ENCODE measurements around the gene COL27A1. TPM values are rescaled to one million over a fixed set of nuclear protein-coding genes. Genes with fewer than 3 reads are reported as not detected.

Gene COL27A1
- total RNA-seq, 1 donor from 2014 or later: 13.7 TPM

GRCh38 chr9:114291886-114292590 is 136.7 kb downstream of the COL27A1 start:
- ATAC-seq: no peak
- H3K4me1 ChIP-seq: peaks cover 4% of the 10 kb centered on the region
- no peak overlapping the region for H3K27ac ChIP-seq
- peak; percentile 8 for DNase-seq
- intact Hi-C loops (cut with DNase I): no loop called here
- no peaks in the 10 kb centered on the region for H3K27me3 ChIP-seq
- TF ChIP-seq, protein P1, sequence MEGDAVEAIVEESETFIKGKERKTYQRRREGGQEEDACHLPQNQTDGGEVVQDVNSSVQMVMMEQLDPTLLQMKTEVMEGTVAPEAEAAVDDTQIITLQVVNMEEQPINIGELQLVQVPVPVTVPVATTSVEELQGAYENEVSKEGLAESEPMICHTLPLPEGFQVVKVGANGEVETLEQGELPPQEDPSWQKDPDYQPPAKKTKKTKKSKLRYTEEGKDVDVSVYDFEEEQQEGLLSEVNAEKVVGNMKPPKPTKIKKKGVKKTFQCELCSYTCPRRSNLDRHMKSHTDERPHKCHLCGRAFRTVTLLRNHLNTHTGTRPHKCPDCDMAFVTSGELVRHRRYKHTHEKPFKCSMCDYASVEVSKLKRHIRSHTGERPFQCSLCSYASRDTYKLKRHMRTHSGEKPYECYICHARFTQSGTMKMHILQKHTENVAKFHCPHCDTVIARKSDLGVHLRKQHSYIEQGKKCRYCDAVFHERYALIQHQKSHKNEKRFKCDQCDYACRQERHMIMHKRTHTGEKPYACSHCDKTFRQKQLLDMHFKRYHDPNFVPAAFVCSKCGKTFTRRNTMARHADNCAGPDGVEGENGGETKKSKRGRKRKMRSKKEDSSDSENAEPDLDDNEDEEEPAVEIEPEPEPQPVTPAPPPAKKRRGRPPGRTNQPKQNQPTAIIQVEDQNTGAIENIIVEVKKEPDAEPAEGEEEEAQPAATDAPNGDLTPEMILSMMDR (IDR thresholded peaks at IDR 0.05): no peak
- no peak overlapping the region for H3K4me3 ChIP-seq
- no peaks in the 10 kb centered on the region for H3K36me3 ChIP-seq
- no peaks in the 10 kb centered on the region for H3K9me3 ChIP-seq

DNA sequence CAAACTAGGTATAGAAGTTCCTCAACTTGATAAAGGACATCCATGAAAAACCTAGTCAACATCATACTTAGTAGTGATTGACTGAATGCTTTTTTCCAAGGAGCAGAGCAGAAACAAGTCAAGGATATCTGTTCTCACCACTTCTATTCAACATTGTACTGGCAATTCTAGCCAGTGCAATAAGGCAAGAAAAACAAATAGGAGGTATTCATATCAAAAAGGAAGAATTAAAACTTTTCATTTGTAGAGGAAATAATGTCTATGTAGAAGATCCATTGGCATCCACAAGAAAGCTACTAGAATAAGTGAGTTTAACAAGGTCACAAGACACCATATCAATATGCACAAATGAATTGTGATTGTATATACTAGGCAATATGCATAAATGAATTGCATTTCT is 139.3 kb downstream of the COL27A1 start:
- H3K27me3 ChIP-seq: no peaks in the 10 kb centered on the region
- H3K4me3 ChIP-seq: no peak overlapping the region
- intact Hi-C loops (cut with DNase I): no loop called here
- no peaks in the 10 kb centered on the region for H3K4me1 ChIP-seq
- no peaks in the 10 kb centered on the region for H3K9me3 ChIP-seq
- H3K27ac ChIP-seq: no peak overlapping the region
- DNase-seq (no peak), ATAC-seq (no peak)
- TF ChIP-seq, protein P1 (IDR thresholded peaks at IDR 0.05): no peak
- H3K36me3 ChIP-seq: peaks cover 5% of the 10 kb centered on the region

DNA sequence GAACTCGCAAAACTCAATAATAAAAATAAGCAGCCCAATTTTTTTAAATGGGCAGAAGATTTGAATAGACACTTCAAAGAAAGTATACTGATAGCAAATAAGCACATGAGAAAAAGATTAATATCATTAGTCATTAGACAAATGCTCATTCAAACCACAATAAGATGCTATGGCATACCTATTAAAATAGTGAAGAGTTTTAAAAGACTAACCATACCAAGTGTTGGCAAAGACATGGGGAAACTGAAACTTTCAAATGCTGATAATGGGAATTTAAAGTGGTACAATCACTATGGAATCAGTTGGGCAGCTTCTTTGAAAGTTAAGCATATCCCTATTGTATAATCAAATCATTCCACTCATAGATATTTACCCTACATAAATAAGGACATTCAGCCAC is 141.0 kb downstream of the COL27A1 start:
- H3K9me3 ChIP-seq: no peaks in the 10 kb centered on the region
- TF ChIP-seq, protein P1 (IDR thresholded peaks at IDR 0.05): no peak
- H3K4me3 ChIP-seq: no peak overlapping the region
- H3K36me3 ChIP-seq: peaks cover 5% of the 10 kb centered on the region
- ATAC-seq (no peak), DNase-seq (no peak)
- H3K27ac ChIP-seq: no peak overlapping the region
- no peaks in the 10 kb centered on the region for H3K27me3 ChIP-seq
- intact Hi-C loops (cut with DNase I): no loop called here
- no peaks in the 10 kb centered on the region for H3K4me1 ChIP-seq

- peak; percentile 54 for DNase-seq
- intact Hi-C loops (cut with DNase I): no loop called here
- Histone ChIP-seq H3K27me3 (no peaks in the 10 kb centered on the region), H3K4me3 (no peak overlapping the region), H3K27ac (no peak overlapping the region), H3K4me1 (no peaks in the 10 kb centered on the region), H3K36me3 (peaks cover 5% of the 10 kb centered on the region), H3K9me3 (no peaks in the 10 kb centered on the region)
- TF ChIP-seq, protein P1 (IDR thresholded peaks at IDR 0.05): no peak
- ATAC-seq: no peak
Observed at GRCh38 chr9:114299286-114300152, 144.2 kb downstream of the COL27A1 start.

DNA sequence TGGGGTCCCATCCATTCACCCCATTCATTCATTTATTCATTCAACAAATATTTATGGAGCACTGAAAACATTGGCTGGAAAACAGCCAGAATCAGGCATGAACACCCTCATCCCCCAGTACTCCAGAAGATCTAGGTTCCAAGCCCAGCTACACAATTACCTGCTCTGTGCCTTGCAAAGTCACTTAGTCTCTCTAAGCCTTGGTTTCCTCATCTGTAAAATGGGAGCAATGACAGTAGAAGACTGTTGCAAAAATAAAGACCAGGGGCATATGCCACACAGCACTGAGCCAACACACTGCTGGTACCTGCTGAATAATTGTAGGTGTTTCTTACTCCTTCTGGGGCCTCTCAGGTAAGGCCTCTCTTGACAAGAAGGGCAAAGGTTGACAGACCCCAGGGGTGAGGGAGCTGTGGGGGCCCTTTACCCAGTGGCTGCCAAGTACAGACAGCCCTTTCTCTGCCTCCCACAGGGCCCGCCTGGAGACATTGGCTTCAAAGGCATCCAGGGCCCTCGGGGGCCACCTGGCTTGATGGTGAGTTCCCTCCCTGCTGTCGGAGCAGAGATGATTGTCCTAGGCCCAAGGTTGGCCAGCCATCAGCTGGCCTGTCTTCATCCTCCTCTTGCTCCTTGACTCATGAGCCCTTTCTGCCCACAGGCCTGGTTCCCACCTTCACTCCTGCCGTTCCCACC is 145.0 kb downstream of the COL27A1 start:
- intact Hi-C loops (cut with DNase I): no loop called here
- H3K9me3 ChIP-seq: no peaks in the 10 kb centered on the region
- peaks cover 5% of the 10 kb centered on the region for H3K36me3 ChIP-seq
- no peaks in the 10 kb centered on the region for H3K4me1 ChIP-seq
- H3K27me3 ChIP-seq: no peaks in the 10 kb centered on the region
- H3K4me3 ChIP-seq: no peak overlapping the region
- ATAC-seq (no peak), DNase-seq (peak; percentile 57)
- H3K27ac ChIP-seq: no peak overlapping the region
- TF ChIP-seq, protein P1 (IDR thresholded peaks at IDR 0.05): no peak

All from upper lobe of right lung (tissue), 1 donor.